AML-193 (cell line): Measurements from ENCODE around the gene PKD1L1.

ENCODE experiments used
- DNase-seq, 2 experiments: peaks; one replicate each; lab custom pipeline; 2025; lab: John Stamatoyannopoulos, UW

The PKD1L1 gene

DNA sequence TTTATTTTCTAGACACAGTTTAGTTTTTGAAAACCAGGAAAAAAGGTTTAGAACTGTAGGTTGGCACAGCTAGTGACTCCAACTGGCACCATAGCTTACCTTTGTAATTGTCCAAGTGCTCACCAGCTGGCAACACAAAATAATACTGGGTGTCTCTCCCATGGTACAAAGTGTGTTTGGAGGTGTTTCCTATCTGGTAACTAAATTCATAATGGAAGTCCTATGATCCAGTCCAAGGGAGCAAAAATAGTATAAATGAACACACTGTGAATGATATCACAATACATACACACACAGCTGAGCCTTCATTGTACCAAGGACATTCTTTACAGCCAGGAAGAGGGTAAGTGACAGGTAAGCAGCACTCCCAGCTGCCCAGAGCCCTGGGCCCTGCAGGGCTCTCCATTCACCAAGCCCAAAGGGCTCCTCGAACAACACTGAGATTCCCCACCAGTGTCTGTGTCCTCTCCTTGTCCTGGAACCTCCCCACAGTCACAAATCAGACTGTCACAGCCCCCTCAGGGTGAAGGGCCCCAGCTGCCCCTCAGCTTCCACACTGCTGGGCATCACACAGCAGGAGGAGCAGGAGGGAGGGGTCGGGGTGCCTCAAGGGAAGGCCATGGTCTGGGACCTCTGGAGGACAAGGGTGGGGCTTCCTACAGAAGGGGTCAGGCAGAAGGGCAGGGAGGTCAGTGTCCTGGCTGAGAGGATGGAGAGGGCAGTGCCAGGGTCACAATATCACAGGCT is 72.1 kb downstream of the PKD1L1 start:
- DNase-seq: no peak

DNA sequence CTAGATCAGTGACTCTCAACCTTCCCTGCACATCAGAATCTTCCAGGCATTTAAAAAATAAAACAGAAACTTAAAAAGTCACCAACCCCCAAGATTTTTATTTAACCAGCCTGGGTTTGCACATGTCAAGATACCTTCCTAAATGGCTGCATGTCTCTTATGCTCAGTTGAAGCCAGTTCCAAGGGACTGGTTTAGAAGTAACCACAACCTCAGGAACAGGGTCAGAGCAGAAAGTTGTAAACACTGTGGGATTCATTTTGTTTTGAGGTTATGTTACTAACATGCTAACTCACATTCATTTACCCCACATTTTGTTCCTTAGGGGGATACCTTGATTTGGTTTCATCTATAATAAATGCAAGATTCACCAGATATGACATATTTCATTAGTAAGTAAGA is 72.9 kb downstream of the PKD1L1 start:
- DNase-seq: no peak

- DNase-seq: no peak
Measured at GRCh38 chr7:47873762-47874161, 74.5 kb downstream of the PKD1L1 start.

DNA sequence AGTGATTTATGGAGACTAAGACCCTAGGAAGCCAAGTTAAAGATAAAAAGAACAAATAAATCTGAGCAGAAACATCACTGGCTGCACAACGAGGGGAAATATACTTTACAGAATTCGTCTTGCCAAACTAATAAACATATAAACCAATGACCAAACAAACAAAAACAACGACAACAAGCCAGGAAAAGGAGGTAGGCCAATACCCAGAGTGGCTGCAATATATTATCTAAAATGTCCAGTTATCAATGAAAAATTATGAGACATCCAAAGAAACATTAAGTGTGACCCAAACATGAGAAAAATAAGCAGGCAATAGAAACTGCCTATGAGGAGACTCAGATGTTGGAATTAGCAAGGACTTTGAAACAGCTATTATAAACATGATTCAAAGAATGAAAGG is 81.0 kb downstream of the PKD1L1 start:
- DNase-seq: no peak

- no peak for DNase-seq
Measured at GRCh38 chr7:47866120-47866519, 82.1 kb downstream of the PKD1L1 start.

DNA sequence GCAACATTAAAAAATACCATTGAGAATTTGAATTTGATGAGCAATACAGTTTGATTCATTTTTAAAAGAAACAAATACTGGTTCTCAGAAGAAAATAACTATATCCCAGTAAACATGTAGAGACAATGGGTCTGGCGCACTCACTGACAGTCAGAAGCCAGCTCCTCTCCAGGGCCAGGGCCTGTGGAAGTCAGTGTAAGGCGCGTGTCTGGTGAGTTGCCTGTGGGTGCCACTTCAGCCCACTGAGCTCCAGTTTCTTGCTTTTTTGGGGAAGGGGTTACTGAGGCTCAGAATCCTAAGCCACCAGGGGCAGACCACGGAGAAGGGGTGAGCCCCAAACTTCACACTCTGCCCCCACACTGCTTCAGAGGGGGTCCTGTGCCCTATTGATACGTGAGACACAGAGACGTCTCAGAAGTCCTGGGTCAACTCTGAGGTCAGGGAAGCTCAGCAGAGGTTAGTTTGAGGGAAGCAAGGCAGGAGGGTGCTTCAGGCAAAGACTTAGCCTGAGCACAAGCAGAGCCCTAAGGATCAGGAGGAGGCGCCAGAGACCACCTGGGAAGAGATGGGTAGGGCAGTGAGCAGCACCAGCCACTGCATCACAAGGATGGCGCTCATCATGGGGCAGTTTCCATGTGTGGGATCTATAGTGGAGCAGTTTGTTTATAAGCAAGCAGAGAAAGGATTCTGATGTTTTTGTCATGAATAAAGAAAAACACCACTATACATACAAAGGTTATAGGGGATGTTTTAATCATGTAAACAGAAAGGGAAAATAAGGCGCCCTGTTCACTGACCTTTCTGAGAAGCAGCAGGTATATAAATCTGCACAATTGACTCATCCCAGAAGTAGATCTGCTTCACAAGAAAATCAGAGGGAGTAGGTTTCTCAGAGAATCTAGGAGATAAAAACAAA is 95.7 kb downstream of the PKD1L1 start:
- no peak for DNase-seq

GRCh38 chr7:47847207-47847606 is 101.1 kb downstream of the PKD1L1 start:
- DNase-seq: no peak

DNA sequence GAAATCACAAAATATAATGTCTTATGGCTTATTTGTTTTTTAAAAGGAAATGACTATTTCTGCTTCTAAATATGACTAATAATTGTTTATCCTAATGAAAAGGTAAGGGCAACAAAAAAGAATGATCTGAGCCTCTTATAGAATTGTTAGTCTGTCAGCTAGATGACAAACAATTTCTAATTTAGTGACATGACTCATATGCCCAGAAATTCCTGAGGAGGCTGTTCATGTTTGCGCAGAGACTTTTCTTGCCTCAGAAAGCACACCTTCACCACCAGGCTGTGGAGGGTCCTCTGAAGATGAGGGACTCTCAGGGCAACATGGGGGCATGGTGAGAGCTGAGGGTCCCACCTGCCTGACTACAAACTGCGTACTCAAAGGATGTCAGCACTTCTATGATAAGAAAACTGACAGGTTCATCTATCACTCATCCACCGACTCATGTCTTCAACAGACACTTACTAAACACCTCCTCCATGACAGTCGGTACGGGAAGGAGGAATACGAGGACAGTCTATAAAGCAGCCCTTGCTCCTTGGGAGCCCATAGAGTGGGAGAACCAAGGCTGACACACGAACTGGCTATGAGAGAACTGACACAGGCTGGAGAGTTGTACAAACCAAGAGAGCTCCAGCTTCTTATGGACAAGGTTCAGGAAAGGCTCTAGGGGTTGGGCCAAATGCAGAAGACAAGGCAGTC is 102.0 kb downstream of the PKD1L1 start:
- DNase-seq: no peak

GRCh38 chr7:47844311-47844710 is 104.0 kb downstream of the PKD1L1 start:
- no peak for DNase-seq

GRCh38 chr7:47843291-47843690 is 105.0 kb downstream of the PKD1L1 start:
- no peak for DNase-seq

GRCh38 chr7:47839381-47839780 is 108.9 kb downstream of the PKD1L1 start:
- no peak for DNase-seq

DNA sequence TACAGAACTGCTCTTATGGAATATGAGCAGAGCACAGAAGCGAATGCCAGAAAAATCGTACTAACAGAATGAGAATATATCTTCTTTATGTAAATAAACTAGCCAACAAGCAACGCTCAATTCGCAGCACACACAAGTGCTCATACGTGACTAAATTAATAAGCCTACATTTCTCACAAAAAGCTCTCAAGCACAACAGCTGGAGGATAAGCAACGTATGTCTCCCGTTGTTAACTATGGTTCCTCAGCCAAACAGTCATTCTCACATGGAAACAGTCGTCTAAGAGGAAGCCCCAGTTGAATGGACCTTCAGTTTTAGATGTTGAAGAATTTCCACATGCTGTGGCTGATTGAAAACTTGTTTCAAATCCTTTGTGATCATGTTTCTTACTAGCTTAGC is 110.4 kb downstream of the PKD1L1 start:
- DNase-seq: no peak

DNA sequence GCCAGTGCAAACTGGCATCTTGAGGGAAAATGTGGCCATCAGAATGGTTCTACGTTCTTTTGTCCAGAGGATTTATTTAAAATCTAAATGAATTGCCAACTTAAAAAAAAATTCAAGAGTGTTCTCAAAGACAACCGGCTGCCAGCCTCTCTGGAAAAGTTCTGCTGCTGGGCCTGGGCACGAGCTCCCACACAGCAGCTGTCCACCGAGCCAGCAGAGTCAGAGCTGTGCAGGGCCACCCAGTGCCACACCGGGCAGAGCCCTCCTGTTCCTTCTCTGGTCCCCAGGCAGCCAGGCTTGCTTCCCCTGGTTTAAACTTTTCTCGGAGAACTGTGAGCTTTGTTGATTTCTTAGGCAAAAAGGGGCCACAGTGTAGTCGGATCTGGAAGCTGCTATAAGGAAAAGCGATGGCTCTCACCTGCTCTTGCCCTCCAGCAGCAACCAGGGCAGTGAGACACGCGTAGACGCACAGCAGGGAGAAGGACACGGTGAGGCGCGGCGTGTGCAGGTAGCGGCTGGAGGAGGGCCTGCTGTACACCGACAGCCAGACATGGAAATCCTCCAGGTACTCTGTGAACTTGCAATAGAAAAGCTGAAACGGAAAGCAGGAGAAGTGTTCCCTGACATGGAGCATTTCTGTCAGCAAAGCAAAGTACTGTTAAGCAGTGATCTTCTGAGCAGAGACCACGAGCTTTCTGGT is 111.6 kb downstream of the PKD1L1 start:
- no peak for DNase-seq

GRCh38 chr7:47836080-47836479 is 112.2 kb downstream of the PKD1L1 start:
- DNase-seq: no peak

DNA sequence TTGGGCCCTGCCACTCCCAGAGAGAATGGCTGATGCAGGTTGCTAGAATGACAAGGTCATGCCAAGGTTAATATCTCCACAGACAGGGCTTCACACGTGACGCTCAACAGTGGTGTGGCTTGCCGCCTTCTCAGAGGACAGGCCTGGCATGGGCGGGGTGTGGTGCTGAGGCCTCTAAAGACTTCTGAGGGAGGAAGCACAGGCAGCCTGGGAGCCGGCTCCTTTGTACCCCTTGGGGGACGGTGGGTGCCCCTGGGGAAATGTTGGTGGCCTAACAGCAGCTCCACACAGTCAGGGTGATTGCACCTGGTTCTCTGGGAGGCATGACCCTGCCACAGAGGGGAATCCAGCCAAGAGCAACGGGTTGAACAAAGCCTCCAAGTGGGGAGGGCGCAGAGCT is 115.1 kb downstream of the PKD1L1 start:
- DNase-seq: no peak

DNA sequence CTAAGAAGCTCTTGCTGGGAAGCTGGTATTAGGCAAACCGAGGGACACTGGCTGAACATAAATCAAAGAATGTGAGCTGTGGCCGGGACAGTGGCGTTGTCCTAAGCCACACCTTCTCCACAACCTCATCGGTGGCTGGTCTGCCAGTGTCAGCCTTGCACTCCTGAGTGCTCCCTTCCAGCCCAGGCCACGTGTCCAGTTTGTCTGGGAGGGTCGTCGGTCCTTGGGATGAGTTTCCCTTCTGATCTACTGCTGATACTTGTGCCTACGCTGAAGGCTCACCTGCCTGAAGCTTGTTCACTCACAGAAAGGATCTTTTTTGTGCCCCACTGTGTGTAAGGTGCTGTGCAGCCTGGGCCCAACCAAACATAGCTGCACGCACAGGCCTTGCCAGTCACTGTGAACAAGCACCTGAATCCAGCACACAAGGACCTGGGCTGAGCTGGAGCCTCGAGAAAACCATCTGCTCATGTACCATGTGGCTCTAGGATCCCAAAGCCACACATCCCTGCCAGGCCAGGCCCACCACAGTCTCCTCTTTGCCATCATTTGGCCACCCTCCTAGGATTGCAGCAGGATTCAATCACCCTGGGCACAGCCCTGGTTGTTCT is 116.1 kb downstream of the PKD1L1 start:
- no peak for DNase-seq

DNA sequence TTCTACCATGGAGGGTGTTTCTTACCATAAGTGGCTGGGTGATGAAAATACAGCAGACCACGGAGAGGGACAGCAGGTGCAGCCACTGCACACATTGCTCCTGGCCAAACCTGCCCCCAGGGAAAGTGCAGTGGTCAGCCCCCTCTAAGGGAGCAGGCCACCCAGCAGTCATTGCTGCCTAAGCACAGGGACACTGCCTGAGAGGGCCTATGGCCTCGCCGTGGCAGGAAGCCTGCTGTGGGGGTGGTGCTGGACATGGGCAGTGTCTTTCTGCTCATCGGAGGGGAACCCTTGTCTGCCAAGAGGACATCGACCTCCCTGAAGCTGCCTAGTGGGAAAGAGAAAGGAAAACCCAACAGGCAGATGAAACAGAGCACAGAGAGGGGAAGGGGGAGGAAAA is 118.3 kb downstream of the PKD1L1 start:
- DNase-seq: no peak

- no peak for DNase-seq
Measured at GRCh38 chr7:47827871-47828270, 120.4 kb downstream of the PKD1L1 start.

DNA sequence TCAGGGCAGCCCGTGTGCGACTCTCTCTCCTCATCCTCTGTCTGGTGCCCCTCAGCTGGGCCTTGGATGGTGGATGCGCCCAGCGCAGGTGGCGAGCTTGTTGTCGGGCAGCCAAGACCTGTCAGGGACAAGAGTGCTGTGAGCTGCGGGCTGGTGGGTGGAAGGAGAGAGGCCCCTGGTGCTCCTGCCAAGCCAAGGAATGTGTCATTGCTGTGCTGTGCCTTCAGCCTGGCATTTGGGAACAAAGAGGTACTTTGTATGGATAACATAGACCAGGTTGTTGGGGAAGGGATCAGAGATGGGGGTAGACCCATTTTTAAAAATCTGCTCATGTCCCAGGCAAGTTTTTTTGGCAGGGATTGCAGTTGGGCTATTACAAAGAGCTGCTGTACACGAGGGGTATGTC is 120.9 kb downstream of the PKD1L1 start:
- no peak for DNase-seq

DNA sequence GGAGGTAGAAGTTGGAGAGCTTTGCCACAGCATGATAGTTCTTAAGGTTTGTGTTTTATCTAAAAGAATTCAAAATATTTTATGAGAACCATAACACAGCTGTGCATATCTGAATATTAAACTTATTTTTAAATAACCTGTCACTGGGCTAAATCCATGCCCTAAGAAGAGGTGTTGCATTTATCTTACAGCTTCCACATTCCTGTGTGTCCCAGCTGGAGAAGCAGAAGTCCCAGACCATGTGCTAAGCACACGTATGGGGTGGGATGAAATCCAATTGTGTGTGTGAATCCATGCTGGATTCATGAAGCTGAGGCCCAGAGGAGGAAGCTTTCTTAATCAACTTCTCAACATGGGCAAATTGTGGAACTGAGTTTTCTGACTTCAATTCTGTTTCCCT is 121.5 kb downstream of the PKD1L1 start:
- DNase-seq: no peak

DNA sequence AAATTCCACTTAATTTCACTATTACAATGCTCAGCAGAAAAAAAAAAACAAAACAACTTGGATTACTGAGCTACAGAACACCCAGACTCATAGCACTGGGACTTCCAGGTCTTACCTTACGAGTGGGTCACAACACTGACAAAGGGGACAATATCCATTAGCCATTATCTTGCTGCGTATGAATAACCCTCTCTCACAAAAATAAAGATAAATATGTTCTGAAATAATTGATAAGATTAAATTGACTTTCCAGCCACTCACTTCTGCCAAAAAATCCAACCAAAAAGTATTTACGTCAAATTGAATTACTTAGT is 128.7 kb downstream of the PKD1L1 start:
- DNase-seq: no peak
